HG03045 (cell line): Measurements from ENCODE around the gene CBLB.
A peak's percentile ranks its signal among the peaks of the same experiment; 100 is the strongest.

Experiments
- ATAC-seq: cut with Tn5 transposase; IDR thresholded peaks from one replicate; pipeline ENCODE4 v1.9.1; 2021; ENCODE audit warnings: mild to moderate bottlenecking, moderate library complexity; ENCODE audit not compliant: unreplicated experiment

The CBLB gene

GRCh38 chr3:105868742-105869530 is at the start of gene CBLB:
Gene CBLB (minus strand): TSS chr3:105869012. CDS start chr3:105867577, 1,435 bp downstream.
- peak; percentile 89 for ATAC-seq

- no peak for ATAC-seq
Measured at GRCh38 chr3:105916767-105917166, 48.0 kb upstream of the CBLB start.

DNA sequence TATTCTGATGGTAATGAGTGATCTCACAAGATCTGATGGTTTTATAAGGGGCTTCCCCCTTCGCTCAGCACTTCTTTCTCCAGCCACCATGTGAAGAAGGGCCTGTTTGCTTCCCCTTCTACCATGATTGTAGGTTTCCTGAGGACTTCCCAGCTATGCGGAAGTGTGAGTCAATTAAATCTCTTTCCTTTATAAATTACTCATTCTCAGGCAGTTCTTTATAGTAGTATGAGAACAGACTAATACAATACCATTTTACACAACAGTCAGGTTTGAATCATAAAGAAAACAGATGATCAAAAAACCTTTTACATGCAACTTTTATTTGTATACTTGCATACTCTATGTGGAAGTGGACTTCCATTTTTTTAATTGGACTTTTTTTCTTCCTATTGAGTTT is 46.7 kb upstream of the CBLB start:
- ATAC-seq: no peak

DNA sequence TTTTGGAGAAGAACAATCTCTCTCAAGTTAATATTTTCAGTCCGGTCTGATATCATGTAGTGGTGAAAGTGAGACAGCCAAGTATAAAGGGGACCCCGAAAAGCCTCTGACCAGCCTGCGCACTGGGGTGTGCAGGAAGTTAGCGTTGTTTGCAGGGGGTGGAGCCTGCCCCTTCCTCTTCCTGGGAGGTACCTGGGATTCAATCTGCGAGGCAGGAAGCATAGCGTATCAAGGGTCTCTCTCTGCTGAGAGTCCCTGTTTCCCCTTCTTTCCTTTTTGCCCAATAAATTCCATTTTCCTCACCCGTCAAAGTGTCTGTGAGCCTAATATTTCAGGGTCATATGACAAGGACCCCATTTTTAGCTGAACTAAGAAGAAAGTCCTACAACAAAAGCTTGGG is 44.8 kb upstream of the CBLB start:
- ATAC-seq: no peak

DNA sequence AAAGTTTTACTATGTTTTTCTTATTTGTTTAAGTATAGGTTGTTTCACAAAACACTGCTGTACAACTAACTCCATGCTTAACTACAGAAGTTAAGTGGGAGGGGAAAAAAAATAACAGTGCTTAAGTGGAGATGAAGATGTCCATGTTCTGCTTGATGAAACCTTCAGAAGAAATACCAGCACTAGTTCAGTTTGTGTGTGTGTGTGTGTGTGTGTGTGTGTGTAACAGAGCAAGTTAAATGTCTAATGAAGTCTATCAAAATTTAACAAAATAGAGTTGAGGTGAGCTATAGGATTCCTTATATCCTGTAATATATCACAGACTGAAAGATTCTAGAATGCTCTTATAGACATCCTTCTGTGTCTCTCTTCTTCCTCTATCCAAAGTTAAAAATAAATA is 44.1 kb upstream of the CBLB start:
- ATAC-seq: no peak

DNA sequence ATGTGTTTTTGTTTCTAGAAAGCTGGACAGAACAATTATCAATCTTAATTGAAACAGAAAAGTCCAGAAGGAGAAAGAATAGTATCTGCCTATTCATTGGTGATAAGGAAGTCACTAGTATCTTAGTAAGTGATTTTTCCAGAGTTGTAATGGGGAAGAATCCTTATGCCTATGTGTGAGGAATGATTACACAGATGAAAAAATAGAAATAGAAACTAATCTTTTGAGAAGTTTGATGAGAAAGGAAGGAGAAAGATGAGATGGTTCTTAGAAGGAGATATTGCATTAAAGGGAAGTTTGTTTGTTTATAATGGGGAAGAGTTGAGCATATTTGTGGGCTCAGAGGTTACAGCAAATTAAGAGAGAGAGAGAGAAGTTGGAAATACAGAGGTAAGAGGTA is 42.7 kb upstream of the CBLB start:
- no peak for ATAC-seq

DNA sequence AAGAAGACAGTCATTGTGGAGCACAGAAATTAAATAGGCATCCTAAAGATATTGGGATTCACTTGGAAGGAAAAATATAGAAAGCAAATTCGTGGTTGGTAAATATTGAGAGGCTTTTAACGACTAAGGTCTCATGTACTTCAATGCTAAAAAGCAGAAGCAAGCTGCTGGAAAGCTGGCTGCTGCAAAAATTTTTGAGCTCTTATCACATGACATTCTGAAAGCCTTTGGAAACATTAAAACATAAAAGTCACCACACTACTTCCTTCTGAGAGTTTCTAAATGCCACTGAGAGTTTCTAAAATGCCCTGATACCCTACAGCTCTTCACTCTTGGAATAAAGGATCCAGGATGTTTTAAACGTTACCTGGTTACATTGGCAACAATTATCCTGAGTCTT is 39.0 kb upstream of the CBLB start:
- ATAC-seq: no peak

GRCh38 chr3:105906836-105907235 is 38.0 kb upstream of the CBLB start:
- no peak for ATAC-seq

- no peak for ATAC-seq
Measured at GRCh38 chr3:105906345-105906744, 37.5 kb upstream of the CBLB start.

GRCh38 chr3:105905328-105905727 is 36.5 kb upstream of the CBLB start:
- no peak for ATAC-seq

DNA sequence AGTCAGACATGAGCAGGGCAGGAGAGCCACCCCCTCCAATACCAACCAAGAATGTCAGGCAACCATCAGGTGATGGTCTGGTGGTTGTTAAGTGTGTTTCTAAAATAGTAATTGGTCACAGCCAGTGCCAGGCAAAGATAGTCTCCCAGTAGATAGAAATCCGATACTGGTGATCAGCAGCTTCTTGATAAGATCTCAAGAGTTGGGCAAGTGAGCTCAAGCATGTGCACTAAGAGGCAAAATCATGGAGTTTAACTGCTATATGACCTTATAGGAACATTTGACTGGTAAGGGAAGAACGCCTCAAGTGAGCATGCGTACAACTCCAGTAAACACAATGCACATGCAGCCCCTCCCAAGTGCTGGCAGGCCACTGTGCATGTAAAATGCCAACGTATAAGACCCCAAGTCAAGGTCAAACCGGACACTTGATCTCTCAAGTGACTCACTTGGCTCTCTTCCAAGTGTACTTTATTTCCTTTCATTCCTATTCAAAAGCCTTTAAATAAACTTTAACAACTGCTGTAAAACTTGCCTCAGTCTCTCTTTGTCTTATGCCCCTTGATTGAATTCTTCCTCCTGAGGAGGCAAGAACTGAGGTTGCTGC is 36.0 kb upstream of the CBLB start:
- no peak for ATAC-seq

GRCh38 chr3:105904251-105904650 is 35.4 kb upstream of the CBLB start:
- ATAC-seq: no peak

DNA sequence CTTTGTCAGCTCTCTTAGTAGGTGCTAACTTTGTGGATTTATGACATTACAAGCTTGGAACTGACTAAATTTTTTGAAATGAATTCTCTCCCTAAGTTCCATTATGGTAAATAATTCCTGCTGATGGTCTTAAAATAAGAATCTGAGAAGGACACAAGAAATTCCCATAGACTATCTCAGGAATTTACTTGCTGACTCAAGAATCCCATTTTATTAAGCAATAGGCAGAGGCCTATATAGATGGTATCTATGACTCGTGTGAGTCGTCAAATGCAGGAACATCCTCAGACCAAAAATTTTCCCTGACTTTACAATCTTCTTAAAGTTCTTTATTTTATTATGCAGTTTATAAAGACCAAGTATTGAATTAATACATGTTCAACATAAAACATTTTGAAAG is 30.7 kb upstream of the CBLB start:
- ATAC-seq: no peak

DNA sequence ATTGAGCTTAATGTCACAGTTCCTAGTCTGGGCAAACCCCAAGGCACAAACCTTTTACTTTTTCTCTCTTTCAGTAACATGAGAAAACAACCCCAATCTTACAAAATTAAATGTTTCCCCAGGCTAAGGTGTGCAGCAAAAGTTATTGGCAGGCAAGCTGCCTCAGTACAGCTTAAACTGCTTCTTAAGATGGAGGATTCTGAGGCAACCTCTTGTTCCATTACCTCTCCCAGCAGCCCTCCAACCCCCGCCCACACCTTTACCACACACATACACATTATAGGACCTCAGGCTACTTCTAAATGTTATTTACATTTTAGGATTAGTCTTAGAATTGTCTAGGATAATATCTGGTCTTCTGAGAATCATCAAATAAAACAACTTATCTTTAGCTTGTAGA is 22.3 kb upstream of the CBLB start:
- ATAC-seq: no peak

GRCh38 chr3:105888621-105889579 is 20.1 kb upstream of the CBLB start:
- no peak for ATAC-seq

DNA sequence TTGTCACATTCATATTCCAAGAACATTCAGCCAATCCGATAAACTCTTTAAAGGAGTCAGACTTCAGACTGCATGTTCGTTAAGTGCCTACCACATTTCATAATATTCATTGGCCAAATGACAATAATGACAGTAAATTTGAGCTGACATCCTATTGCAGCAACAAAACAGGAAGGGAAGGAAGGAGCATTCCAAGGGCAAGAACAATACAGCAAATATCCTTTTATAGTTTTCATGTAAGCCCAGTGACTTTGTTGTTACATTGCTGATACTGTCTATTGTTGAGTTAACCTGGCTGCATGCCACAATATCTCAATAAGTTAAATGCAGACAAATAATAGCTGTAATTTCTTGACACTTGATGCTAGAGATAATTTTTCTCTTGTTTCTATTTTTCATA is 16.4 kb upstream of the CBLB start:
- ATAC-seq: no peak

- ATAC-seq: no peak
Measured at GRCh38 chr3:105883798-105884377, 15.1 kb upstream of the CBLB start.

DNA sequence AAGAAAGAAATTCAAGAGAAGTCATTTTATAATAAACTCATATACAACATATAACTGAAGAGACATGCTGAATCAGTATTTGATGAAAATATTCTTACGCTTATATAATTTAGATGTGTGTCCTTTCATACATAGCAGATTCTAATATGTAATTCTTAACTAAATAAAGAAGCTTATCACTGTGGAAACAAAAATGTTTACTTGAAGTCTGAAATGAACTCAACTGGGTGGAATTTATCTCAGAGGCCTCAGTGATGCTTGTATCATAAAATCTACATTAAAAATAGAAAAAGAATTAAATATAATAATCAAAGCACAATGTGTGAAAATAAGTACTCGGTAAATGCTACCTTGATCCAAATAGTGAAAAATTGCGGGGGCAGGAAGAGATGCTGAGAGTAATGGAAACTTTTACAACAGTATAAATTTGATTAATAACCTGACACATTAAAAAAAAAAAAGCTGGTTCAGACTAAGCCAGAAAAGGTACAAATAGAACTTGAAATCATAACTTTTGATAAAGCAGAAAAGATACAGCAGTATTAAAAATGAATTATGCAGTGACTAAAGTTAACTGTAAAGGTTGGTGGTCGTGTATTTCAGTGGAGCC is 12.0 kb upstream of the CBLB start:
- no peak for ATAC-seq

DNA sequence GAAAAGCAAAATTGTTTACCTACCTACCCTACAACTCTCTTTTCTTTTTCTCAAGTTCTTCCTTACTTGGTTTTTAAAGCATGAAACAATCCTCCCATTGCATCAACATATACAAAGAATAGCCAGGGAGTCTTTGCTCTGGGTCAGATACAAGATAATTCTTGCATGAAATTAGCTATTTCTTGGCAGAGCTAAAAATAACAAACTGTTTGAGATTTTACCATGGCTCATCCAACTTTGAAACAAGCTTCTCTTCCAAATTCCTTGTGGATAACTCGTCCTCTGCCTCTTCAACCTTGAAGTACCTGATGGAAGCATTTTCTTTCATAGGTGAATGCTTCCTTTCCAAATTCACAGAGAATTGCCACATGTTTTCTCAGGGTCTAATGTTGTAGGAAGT is 9.2 kb upstream of the CBLB start:
- no peak for ATAC-seq

DNA sequence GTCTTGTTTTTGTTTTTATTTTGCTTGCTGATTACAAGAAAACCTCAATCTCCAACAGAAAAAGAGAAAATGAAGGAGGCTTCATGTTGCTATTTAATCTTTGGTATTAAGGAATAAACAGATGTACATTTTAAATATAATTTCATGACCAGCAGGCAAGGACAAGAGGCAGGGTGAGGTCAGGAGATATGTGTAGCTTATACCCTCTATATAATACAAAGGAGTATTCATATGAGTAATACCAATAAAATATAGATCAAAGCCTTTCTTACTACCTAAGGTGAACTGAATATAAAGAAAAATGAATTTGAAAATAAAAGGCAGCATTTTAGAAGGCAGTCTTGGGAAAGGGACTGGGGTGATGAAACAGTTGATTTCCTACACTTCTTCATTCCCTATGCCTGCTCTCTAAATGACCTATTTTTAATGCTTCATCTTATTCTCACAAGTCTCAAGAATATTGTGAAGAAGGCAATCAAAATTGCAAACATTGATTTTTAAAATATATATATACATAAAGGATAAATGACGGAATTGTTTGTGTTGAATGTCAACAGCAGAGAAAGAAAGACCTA is 8.6 kb upstream of the CBLB start:
- ATAC-seq: no peak
